ENCODE measurements around the gene TTLL5. TPM values are rescaled to one million over a fixed set of nuclear protein-coding genes. Genes with fewer than 3 reads are reported as not detected.
A peak's percentile ranks its signal among the peaks of the same experiment; 100 is the strongest.

TTLL5 gene
- total and polyA plus RNA-seq, 7 donors = 4.8 to 36.6 (median 17.9) TPM

GRCh38 chr14:75747899-75748298 lies 86.9 kb downstream of the TTLL5 start:
- Histone ChIP-seq H3K4me3 (no peak overlapping the region), H3K36me3 (peaks cover 0 to 24% (median 5%) of the 10 kb centered on the region in 4 donors), H3K27ac (peak overlapping the region in 1 of 4 donors; percentile 19), H3K27me3 (no peaks in the 10 kb centered on the region), H3K4me1 (peaks cover 0 to 22% (median 6%) of the 10 kb centered on the region in 4 donors), H3K9me3 (peaks cover 0 to 3% (median 0%) of the 10 kb centered on the region in 4 donors)
- DNase-seq = no peak
- intact Hi-C loops (cut with DNase I) = no loop called here
- 66 to 76% methylated on average over 2 of the region's 2 CpGs for WGBS, 2 donors
- TF ChIP-seq POLR2AphosphoS5 (IDR thresholded peaks at IDR 0.05) = no peak
- no peak for TF ChIP-seq CTCF (IDR thresholded peaks at IDR 0.05)
- TF ChIP-seq EP300 (IDR thresholded peaks at IDR 0.05) = no peak
- TF ChIP-seq POLR2A (IDR thresholded peaks at IDR 0.05) = no peak

GRCh38 chr14:75748336-75748735 lies 87.3 kb downstream of the TTLL5 start:
- Histone ChIP-seq H3K9me3 (peaks cover 0 to 3% (median 0%) of the 10 kb centered on the region in 4 donors), H3K4me1 (peaks cover 0 to 22% (median 8%) of the 10 kb centered on the region in 4 donors), H3K4me3 (no peak overlapping the region), H3K27ac (peak overlapping the region in 1 of 4 donors; percentile 19), H3K27me3 (no peaks in the 10 kb centered on the region), H3K36me3 (peaks cover 0 to 26% (median 5%) of the 10 kb centered on the region in 4 donors)
- no peak for TF ChIP-seq CTCF (IDR thresholded peaks at IDR 0.05)
- no peak for TF ChIP-seq POLR2AphosphoS5 (IDR thresholded peaks at IDR 0.05)
- no peak for TF ChIP-seq POLR2A (IDR thresholded peaks at IDR 0.05)
- no peak for TF ChIP-seq EP300 (IDR thresholded peaks at IDR 0.05)
- WGBS, 2 donors = 80 to 90% methylated on average over 1 of the region's 1 CpG
- DNase-seq = no peak
- intact Hi-C loops (cut with DNase I) = no loop called here

GRCh38 chr14:75751296-75751695 lies 90.2 kb downstream of the TTLL5 start:
- no peak overlapping the region for H3K27ac ChIP-seq
- peaks cover 0 to 22% (median 8%) of the 10 kb centered on the region in 4 donors for H3K4me1 ChIP-seq
- intact Hi-C loops (cut with DNase I) = no loop called here
- peaks cover 0 to 3% (median 0%) of the 10 kb centered on the region in 4 donors for H3K9me3 ChIP-seq
- WGBS, 2 donors = 97% methylated on average over 5 of the region's 5 CpGs
- H3K4me3 ChIP-seq = no peak overlapping the region
- DNase-seq = no peak
- peaks cover 0 to 16% (median 0%) of the 10 kb centered on the region in 4 donors for H3K36me3 ChIP-seq
- TF ChIP-seq CTCF (IDR thresholded peaks at IDR 0.05) = no peak
- TF ChIP-seq POLR2A (IDR thresholded peaks at IDR 0.05) = no peak
- TF ChIP-seq EP300 (IDR thresholded peaks at IDR 0.05) = no peak
- no peak for TF ChIP-seq POLR2AphosphoS5 (IDR thresholded peaks at IDR 0.05)
- H3K27me3 ChIP-seq = no peaks in the 10 kb centered on the region

- H3K27me3 ChIP-seq = no peaks in the 10 kb centered on the region
- DNase-seq = no peak
- peaks cover 0 to 8% (median 0%) of the 10 kb centered on the region in 4 donors for H3K36me3 ChIP-seq
- intact Hi-C loops (cut with DNase I) = no loop called here
- 92 to 93% methylated on average over 3 of the region's 3 CpGs for WGBS, 2 donors
- peaks cover 0 to under 1% (median 0%) of the 10 kb centered on the region in 4 donors for H3K9me3 ChIP-seq
- peaks cover 0 to 22% (median 8%) of the 10 kb centered on the region in 4 donors for H3K4me1 ChIP-seq
- no peak overlapping the region for H3K4me3 ChIP-seq
- peak overlapping the region in 1 of 4 donors; percentile 22 for H3K27ac ChIP-seq
- no peak for TF ChIP-seq EP300 (IDR thresholded peaks at IDR 0.05)
- TF ChIP-seq CTCF (IDR thresholded peaks at IDR 0.05) = no peak
- TF ChIP-seq POLR2AphosphoS5 (IDR thresholded peaks at IDR 0.05) = no peak
- no peak for TF ChIP-seq POLR2A (IDR thresholded peaks at IDR 0.05)
Observed at GRCh38 chr14:75752086-75752485, 91.0 kb downstream of the TTLL5 start.
